ENCODE data around the gene IGFBP1.
"Not testable (repeated sequence)": the region's sequence is repeated elsewhere in the genome, so short reads cannot be mapped to it uniquely, and the experiment has no call there.

The IGFBP1 gene

GRCh38 chr7:45940237-45940781, 52.0 kb downstream of the IGFBP1 start:
- not testable (repeated sequence) for DNase-seq

GRCh38 chr7:45940939-45941338, 52.7 kb downstream of the IGFBP1 start:
- no peak for DNase-seq
